Measurements from ENCODE around the gene INAVA. TPM values are rescaled to one million over a fixed set of nuclear protein-coding genes. Genes with fewer than 3 reads are reported as not detected.

The INAVA gene
- total and polyA plus RNA-seq, 10 of the 15 experiments (the other 5 are each of a cell fraction or from before 2014, with no cell fraction given) = 3.6 to 15.4 (median 9.5) TPM

GRCh38 chr1:200867018-200867811 lies 27.5 kb upstream of the INAVA start (continued):
- TF ChIP-seq, protein P1, sequence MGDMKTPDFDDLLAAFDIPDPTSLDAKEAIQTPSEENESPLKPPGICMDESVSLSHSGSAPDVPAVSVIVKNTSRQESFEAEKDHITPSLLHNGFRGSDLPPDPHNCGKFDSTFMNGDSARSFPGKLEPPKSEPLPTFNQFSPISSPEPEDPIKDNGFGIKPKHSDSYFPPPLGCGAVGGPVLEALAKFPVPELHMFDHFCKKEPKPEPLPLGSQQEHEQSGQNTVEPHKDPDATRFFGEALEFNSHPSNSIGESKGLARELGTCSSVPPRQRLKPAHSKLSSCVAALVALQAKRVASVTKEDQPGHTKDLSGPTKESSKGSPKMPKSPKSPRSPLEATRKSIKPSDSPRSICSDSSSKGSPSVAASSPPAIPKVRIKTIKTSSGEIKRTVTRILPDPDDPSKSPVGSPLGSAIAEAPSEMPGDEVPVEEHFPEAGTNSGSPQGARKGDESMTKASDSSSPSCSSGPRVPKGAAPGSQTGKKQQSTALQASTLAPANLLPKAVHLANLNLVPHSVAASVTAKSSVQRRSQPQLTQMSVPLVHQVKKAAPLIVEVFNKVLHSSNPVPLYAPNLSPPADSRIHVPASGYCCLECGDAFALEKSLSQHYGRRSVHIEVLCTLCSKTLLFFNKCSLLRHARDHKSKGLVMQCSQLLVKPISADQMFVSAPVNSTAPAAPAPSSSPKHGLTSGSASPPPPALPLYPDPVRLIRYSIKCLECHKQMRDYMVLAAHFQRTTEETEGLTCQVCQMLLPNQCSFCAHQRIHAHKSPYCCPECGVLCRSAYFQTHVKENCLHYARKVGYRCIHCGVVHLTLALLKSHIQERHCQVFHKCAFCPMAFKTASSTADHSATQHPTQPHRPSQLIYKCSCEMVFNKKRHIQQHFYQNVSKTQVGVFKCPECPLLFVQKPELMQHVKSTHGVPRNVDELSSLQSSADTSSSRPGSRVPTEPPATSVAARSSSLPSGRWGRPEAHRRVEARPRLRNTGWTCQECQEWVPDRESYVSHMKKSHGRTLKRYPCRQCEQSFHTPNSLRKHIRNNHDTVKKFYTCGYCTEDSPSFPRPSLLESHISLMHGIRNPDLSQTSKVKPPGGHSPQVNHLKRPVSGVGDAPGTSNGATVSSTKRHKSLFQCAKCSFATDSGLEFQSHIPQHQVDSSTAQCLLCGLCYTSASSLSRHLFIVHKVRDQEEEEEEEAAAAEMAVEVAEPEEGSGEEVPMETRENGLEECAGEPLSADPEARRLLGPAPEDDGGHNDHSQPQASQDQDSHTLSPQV (IDR thresholded peaks at IDR 0.05) = no peak
- TF ChIP-seq KDM1A (IDR thresholded peaks at IDR 0.05; ENCODE audit: borderline replicate concordance) = no peak
- TF ChIP-seq JUNB (IDR thresholded peaks at IDR 0.05) = no peak
- TF ChIP-seq STAT3 (IDR thresholded peaks at IDR 0.05; ENCODE audit: low read depth, low read length) = no peak
- TF ChIP-seq DPF2 (IDR thresholded peaks at IDR 0.05) = no peak
- no peak for TF ChIP-seq CHD2 (IDR thresholded peaks at IDR 0.05; ENCODE audit: borderline replicate concordance, low read depth, low read length)
- TF ChIP-seq ESRRA (IDR thresholded peaks at IDR 0.05; ENCODE audit: low read length) = no peak
- TF ChIP-seq ZSCAN29 (IDR thresholded peaks at IDR 0.05) = no peak
- TF ChIP-seq SPI1 (IDR thresholded peaks at IDR 0.05; ENCODE audit: borderline replicate concordance, insufficient read depth, low read depth, low read length) = no peak
- TF ChIP-seq CHD4 (IDR thresholded peaks at IDR 0.05) = no peak
- no peak for TF ChIP-seq ZNF622 (IDR thresholded peaks at IDR 0.05)
- 0 out of 2 replicates have a peak, but pooled peaks have one; percentile 38 for TF ChIP-seq RB1 (IDR thresholded peaks at IDR 0.05; ENCODE audit: borderline replicate concordance)
- TF ChIP-seq E2F8 (IDR thresholded peaks at IDR 0.05; ENCODE audit: low read depth, partially characterized antibody) = no peak
- TF ChIP-seq NFYA (IDR thresholded peaks at IDR 0.05; ENCODE audit: borderline replicate concordance, low read depth, low read length) = no peak
- no peak for TF ChIP-seq EGR1 (IDR thresholded peaks at IDR 0.05; ENCODE audit: borderline replicate concordance in 1 of 2, low read depth in 2 of 2, low read length in 2 of 2)
- TF ChIP-seq ATF7 (IDR thresholded peaks at IDR 0.05; ENCODE audit: low read depth) = no peak
- no peak for TF ChIP-seq SUZ12 (IDR thresholded peaks at IDR 0.05; ENCODE audit: unreplicated experiment)
- no peak for TF ChIP-seq ZBED1 (IDR thresholded peaks at IDR 0.05; ENCODE audit: borderline replicate concordance)
- TF ChIP-seq CUX1 (IDR thresholded peaks at IDR 0.05; ENCODE audit: insufficient replicate concordance, low read depth, low read length) = no peak

All from GM12878 (cell line).